CD4-positive, alpha-beta T cell treated with Interleukin-4 for 4 hours (primary cell): ENCODE data around the gene GALNT1.

Experiments
- DNase-seq: peaks from one replicate; pipeline ENCODE4 v3.0.0-alpha.2; 2020

The GALNT1 gene

DNA sequence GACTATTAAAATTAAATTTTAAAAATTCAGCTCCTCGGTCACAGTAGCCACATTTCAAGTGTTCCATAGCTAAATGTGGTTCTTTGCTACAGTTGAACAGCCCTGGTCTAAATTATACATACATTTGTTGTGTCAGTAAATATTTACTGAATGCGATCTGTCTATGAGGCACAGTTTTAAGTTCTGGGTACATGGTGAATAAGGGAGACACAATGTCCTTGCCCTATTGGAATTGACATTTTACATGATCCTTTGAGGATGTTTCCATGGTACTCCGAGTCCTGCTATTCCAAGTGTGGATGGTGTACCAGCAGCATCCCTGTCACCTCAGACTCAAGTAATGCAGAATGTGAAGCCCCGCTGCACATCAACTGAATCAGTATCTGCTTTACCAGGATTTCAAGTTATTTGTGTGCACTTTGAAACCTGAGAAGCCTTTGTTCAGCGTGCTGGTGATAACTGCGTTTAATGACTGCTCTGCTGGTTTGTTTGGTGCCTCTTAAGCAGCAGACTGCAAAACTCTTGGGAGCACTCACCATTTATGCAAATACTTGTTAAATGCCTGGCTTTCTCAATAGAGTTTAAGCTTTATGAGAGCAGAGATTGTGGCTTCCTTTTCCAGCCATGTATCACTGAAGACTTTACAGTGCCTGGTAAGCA is 1.5 kb downstream of the GALNT1 start:
- no peak for DNase-seq

DNA sequence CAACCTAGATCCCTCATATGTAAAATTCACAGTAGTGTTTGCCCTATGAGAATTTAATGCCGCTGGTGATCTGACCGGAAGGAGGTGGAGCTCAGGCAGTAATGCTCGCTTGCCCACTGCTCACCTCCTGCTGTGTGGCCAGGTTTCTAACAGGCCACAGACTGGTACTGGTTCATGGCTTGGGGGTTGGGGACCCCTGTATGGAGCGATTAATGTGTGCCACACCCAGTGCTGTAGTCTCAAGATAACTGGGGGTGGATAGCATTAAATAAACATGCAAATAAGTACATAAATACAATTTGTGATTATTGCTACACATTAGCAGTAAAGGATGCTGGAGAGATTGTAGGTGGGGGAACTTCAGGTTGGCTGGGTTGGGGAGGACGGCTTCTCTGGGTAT is 3.2 kb downstream of the GALNT1 start:
- DNase-seq, result no peak

DNA sequence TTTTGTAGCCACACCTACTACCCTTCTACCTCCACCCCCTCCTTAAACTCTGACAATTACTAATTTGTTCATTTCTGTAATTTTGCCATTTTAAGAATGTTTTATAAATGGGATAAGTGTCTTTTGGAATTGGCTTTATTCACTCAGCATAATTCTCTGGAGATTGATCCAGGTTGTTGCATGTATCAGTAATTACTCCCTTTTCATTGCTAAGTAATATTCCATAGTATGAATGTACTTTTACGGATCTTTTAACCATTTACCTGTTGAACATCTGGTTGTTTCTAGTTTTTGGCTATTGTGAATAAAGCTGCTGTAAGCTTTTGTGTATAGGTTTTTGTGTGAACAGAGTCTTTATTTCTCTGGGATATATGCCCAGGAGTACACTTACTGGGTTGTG is 4.1 kb downstream of the GALNT1 start:
- DNase-seq, result no peak

DNA sequence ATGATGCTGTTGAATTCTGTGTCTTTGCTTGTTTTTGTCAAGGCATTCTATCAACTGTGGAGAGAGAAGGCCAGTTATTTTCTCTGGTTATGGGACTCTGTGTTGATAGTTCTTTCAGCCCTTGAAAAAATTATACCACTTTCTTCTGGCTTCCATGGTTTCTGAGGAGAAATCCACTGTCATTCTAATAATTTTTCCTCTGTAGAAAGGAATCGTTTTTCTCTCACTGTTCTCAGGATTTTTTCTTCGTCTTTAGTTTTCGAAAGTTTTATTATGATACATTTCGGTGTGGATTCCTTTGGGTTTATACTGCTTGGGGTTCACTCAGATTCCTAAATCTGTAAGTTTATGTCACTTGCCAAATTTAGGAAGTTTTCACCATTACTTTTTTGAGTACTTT is 6.6 kb downstream of the GALNT1 start:
- DNase-seq, result no peak

DNA sequence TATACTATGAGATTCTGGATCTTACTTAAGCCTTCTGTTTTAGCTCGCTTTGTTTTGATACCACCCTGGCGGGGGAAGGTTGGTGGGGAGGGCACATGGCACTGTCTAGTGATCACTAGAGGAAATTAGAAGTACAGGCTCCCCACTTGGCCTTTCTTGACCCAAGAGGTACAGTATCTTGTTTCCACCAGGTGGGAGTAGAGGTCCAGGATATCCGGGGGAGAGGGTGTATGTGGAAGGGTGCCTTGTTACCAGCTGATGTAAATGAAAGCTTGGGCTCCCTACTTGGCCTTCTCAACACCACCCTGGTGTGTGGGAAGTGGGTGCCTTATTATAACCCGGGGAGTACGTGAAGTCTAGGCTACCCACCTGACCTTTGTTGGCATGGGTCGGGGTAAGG is 7.5 kb downstream of the GALNT1 start:
- DNase-seq, result peak; percentile 42

DNA sequence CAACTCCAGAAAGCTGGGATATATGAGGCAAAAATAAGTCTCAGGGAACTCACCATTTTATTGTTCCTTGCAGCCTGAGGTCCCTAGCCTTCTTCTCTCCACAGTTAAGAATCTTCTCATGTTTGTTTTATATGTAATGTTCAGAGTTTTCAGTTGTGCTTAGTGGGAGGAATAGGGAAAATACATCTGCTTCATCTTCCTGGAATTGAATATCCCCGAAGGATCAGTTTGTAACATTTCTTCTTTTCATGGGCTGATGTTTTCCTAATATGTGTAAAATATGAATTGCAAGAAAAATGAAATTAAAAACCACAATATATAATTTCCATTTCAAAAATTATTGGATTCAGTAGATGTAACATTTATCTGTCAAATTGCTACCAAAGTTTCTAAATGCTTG is 8.0 kb downstream of the GALNT1 start:
- DNase-seq, result no peak

DNA sequence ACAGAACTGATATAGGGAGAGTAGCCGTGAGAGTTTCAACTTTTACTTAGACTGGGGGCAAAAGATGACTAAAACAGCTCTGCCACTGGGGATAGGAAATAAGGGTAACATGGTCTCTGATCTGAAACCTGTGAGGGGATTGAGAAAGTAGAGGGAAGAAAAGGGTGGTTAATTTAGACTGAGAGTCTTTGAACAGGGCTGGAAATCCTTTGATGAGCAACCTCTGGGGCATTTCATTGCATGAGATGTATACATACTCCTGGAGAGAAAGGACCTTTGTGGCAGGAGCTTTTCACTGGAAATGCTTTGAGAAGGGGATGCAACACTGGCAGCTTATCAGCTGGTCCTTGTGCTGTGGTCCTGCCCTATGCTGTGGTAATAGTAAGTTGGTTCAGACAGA is 9.4 kb downstream of the GALNT1 start:
- DNase-seq, result no peak

DNA sequence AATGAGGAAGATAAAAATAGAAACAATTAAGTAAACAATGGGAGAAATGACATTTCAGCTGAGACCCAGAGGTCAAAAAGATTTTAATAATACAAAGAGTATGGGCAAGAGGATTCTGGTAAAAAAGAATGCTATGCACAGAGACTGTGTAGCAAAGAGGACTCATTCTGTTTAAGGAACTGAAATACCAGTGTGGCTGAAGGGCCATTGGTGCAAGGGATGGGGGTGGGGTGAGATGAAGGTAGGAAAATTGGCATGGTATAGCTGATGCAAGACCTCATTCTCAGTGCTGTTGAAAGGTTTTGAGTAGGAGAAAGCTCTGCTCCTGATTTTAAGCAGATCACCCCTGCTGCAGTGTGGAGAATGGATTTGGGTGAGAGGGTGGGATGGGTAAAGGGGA is 10.8 kb downstream of the GALNT1 start:
- DNase-seq, result no peak

DNA sequence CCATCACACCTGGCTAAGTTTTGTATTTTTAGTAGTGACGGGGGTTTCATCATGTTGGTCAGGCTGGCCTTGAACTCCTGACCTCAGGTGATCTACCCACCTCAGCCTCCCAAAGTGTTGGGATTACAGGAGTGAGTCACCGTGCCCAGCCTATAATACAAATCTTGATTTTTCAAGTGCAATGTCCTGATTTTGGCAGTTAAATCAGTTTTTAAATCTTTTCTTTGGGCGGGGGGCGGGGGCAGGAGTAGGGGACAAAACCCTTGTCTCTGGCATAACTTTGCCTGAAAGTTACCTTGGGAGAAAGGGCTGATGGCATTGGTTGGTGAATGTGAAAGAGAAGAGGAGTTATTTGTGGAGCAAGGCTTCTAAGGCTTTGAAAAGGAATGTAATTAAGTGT is 12.3 kb downstream of the GALNT1 start:
- DNase-seq, result no peak

DNA sequence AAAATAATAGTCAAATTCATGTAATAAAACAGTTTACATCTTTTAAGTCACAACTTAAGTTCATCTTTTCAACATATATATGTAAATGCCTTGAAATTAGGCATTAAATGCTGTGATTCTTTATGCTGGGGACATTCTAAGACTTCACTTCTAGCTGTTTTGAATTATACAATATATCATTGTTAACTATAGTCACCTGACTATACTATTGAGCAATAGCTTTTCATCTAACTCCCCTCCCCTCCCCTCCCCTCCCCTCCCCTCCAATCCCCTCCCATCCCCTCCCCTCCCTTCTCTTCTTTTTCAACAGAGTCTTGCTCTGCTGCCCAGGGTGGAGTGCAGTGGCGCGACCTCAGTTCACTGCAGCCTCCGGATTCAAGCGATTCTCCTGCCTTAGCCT is 16.2 kb downstream of the GALNT1 start:
- no peak for DNase-seq

DNA sequence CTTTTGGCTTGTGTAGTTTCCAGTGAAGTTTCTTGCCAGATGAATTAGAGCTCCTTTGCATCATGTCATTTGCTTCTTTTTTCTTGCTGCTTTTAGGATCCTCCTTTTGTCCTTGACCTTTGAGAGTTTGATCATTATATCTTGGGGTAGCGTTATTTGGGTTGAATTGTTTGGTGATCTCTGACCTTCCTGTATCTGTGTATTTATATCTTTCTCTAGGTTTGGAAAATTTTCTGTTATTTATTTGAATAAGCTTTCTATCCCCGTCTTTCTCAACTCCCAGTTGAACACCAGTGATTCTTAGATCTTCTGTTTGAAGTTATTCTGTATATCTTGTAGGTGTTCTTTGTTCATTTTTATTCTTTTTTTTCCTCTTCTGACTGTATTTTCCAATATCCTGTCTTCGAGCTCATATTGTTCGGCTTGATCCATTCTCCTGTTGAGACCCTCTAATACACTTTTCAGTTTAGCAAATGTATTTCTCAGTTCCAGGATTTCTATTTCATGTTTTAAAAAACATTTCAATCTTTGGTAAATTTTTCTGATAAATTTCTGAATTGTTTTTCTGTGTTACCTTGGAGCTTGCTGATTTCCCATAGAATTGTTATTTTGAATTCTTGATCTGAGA is 20.8 kb downstream of the GALNT1 start:
- no peak for DNase-seq

DNA sequence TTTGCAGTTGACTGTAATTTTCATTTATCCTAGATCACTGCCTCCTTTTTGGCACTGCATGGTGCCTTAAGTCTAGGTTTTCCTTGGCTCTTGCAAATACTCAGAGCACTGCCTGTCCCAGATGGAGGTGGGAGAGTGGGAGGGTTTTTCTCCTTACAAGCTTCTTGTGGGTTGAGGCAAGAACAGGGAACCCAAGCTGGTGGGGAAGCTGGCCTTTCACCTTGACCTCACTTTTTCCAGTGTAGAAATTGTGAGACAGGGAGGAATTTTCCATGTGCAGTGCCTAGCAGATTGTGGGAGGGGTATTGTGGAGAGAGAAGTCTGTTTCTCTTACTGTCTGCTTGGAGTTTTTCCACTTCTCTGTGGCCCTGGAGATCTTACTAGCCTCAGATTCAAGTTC is 21.5 kb downstream of the GALNT1 start:
- DNase-seq, result no peak

DNA sequence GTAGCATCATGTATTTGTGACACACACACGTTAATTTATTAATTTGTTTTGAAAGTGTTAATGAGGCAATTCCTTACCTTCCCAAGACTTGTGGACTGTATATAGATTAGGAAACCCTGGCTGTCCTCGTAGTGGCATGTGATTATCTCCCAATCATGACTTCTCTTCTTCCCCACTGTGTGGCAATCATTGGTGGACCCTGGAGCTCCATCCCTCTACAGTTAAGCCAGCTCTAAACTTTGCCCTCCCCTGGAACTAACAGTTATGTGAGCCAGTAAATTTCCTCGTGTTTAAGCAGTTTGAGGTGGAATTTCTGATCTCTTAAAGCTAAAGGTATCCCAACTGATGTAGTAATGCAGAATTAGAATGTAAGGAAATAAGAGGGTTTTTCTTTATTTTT is 22.0 kb downstream of the GALNT1 start:
- DNase-seq, result no peak

DNA sequence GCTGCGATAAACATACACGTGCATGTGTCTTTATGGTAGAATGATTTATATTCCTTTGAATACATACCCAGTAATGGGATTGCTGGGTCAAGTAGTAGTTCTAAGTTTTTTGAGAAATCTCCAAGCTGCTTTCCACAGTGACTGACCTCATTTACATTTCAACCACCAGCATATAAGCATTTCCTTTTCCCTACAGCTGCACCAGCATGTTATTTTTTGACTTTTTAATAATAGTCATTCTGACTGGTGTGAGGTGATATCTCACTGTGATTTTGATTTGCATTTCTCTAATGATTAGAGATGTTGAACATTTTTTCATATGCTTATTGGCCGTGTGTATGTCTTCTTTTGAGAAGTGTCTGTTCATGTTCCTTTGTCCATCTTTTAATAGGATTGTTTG is 22.8 kb downstream of the GALNT1 start:
- no peak for DNase-seq

DNA sequence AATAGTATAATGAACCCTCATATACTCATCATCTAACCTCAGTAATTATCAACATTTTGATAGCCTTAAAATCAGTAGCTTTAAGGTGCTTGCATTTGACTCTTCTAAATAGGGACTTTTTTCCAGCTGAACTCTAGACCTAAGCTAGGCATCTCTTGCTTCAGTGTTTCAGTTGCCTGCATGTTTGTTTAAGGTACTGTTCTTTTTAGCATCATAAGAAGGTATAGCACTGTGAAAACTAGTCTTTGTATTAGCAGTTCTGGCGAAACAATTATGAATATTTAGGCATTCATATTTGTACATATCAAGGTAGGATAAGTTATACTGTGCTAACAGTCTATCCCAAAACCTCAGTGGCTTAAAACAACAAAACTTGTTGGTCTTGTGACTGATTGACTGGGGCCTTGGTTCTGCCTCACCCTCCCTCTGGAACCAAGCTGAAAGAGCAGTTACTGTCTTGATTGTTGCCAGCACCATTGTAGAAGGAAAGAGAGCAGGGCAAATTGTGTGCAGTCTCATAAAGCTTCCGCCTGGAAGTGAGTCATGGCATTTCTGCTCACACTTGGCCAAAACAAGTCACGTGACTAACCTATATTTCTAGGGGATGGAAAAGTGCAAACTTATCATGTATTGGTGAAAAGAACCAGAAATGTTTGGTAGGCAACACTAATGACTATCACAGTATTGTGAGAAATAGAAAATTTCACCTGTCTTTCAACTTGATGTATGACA is 24.3 kb downstream of the GALNT1 start:
- DNase-seq, result peak; percentile 34

DNA sequence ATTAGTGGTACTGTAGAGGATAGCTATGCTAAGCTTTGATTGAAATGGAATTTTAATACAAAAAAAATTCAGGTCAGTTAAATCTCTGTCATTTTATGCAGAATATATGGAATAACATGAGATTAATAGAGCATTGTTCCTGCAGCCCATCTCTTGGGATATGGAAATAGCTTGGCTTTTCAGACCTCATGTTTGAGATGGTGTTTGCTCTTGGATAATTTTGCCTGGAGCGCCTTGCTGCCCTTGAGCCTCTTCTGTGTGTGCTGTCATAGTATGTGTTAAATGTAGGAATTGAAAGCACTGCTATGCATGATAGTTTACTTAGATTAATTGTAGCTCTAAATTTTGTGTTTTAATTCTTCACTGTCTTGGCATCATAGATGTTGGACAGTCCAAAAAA is 27.7 kb downstream of the GALNT1 start:
- DNase-seq, result no peak

DNA sequence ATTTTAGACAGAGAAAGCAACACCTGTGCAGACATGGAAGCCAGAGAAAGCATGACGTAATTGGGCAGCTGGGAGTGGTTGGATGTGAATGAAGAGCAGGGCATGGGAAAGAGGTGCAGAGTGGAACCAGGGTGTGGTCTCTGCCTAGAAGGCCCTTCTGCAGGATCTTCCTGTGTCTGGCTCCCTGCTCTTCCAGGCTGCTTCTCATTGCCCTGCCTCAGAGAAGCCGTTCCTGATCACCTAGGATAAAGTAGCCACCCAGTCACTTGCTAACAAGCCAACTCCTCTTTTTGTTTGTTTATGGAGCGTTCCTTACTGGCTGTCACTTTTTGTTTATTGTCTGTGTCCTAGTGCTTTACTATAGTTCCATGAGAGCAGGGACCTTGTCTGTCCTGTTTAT is 28.5 kb downstream of the GALNT1 start:
- no peak for DNase-seq

DNA sequence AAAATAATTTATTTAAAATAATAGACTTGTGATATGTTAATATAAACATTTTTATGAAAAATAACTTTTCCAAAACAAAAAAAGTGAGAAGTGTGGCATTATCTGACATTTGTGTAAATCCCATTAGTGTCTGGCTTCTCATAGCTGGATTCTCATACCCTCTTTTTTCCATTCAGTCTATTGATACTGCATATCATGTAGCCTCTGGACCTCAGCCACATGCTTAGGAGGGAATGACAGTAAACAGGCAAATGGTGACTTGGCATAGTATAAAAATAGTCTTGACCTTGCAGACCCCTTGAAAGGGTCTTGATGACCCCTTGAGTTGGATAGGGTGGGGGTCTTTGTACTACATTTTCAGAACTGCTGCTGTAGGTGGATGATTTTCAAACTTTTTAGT is 29.2 kb downstream of the GALNT1 start:
- DNase-seq, result no peak

DNA sequence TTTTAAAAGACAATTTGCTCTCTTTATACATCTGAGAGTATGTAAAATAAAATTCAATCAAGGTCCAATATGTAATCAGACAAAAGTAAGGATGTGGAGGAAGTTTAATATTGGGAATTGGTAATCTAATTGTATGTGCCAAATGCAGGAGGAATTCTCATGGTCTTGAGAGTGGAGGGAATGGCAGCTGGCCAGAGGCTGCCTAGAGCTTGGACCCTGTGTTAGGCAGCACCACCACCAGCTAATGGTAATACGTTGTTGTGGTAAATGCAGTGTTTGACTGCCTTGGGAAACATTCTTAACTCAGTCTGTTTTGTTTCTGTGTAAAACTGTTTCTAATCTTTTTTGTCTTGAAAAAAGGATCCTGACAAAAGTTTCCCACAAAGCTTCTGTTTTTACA is 30.0 kb downstream of the GALNT1 start:
- no peak for DNase-seq

DNA sequence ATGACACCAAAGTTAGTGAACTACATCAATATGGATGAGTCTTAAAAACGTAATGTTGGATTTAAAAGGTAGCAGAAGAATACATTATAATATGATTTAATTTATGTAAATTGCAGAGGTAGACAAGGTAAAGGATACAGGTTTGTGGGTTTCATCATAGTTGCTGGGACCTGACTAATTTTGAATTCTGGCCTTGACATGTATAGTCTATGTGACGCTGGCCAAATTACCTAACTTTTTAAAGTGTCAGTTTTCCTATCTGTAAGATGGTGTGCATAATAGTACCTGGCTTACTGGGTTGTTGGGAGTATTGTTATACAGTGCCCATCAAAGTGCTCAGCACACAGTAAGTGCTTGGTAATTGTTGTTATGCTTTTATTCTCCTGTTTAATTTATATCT is 34.5 kb downstream of the GALNT1 start:
- DNase-seq, result no peak

DNA sequence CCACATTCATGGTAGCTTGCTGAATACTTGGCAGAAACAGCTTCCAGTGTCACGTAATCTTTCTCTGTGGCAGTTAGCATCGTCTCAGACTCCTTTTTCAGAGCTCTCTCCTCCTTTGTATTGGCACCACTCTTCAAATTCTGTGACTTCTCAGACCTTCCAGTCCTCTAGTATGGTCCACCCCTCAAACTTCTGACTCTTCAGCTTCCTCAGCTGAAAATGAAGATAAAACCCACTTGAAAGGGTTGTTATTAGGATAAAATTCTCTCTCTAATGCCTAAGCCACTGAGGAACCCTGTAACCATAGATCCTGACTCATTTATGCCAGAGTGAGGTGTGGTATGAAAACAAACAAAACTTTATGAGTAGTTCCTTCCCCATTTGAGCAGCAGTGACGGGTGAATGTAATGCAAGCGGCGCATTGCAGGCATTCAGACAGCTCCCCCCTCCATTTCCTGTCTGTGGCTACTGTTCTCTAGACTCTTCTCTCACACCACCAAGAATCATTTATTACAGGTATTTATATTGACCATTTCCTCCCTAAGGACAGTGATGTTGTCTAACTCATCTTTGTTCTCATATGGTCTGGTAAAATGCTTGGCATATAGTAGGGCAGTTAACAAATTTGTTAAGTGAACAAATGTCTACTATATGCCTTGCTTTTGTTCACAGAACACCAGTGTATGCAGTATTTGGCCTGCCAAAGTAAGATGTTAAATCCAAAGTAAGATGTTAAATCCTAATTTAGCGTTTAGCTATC is 35.3 kb downstream of the GALNT1 start:
- DNase-seq, result peak; percentile 83

DNA sequence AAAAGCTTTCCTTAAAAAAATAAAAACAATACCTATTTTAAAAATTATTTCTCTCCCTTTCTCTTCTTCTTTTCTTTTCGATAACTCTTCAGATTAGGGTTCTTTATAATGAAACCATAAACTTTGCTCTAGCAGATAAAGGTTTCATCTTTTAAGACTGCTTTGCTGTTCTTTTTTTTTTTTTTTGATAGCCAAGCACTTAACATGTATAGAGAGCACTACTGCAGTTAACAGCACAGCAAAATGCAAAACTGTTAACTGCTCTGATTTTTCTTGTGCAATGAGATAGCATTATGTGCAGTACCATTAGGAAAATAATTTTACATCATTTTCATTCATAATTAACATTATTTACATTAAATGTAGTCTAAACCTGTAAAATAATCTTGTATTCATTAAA is 36.3 kb downstream of the GALNT1 start:
- no peak for DNase-seq

DNA sequence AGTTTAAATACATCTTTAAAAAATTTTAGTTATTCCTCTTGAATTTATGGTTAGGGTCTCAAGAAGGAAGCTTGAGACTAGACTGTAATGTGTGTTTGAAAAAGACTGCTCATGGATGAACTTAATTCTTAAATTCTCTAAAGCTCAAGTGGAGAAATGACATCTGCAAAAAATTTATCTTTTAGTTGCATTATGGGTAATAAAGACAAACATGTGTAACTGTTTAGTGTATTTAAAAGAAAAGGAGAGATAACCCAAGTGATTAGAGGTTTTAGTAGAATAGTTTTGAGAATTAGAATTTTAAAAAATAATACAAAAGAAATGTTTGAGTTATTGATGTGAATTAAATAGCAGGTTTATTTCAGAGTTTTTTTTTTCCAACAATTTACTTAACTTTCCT is 36.7 kb downstream of the GALNT1 start:
- DNase-seq, result no peak

DNA sequence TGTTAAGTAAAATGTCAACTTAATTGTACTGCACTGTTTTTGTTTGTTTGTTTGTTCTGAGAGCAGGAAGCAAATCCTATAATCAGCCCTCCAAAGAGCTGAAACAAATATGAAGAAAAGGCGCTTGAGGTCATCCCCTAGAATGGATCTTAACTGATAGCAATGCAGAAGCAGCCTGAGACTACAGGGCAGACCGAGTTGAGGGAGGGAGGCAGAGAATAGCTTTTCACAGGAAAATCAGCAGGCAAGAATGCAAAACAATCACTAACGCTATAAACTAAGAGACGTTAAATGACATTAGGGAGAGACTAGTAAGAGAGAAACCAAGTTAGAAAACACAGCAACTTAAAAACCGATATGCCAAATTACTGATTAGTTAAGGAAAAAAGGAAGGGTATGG is 37.2 kb downstream of the GALNT1 start:
- DNase-seq, result no peak
